Fibroblast of lung (primary cell): Measurements from ENCODE around the gene RAB31. TPM values are rescaled to one million over a fixed set of nuclear protein-coding genes. Genes with fewer than 3 reads are reported as not detected.

Experiments used
- DNase-seq, 2 donors: peaks; one replicate each; pipeline versions ENCODE4 v3.0.0 to v3.0.0-alpha.2; 2010; ENCODE audit warnings: low read depth in 2 of 2
- H2AFZ ChIP-seq: 2 replicates; pipeline ENCODE4 v1.5.1; 2012; ENCODE audit warnings: low read length, control low read depth, inconsistent platforms
- H3K27ac ChIP-seq: 2 replicates; pipeline ENCODE4 v1.5.1; 2011; ENCODE audit warnings: low read length, control low read depth; ENCODE audit not compliant: insufficient read depth
- H3K27me3 ChIP-seq: 2 replicates; pipeline ENCODE4 v1.5.1; 2011; ENCODE audit warnings: mild to moderate bottlenecking, low read length; ENCODE audit not compliant: control insufficient read depth, insufficient read depth
- H3K36me3 ChIP-seq: 2 replicates; pipeline ENCODE4 v1.5.1; 2011; ENCODE audit warnings: low read length; ENCODE audit not compliant: control insufficient read depth, insufficient read depth
- H3K4me1 ChIP-seq: 2 replicates; pipeline ENCODE4 v1.5.1; 2011; ENCODE audit warnings: low read length; ENCODE audit not compliant: control insufficient read depth, insufficient read depth; ENCODE audit errors: extremely low read depth
- H3K4me2 ChIP-seq: 2 replicates; pipeline ENCODE4 v1.5.1; 2011; ENCODE audit warnings: low read length, control low read depth; ENCODE audit not compliant: insufficient read depth; ENCODE audit errors: extremely low read depth
- H3K4me3 ChIP-seq, 4 experiments: fragments of 200-600 bp in 1 of 4; sonication (generic) in 1 of 4; replicated peaks in 1 of 4; 2 replicates each; pipeline ENCODE4 v1.5.1; 2011 to 2016; ENCODE audit warnings: low read length in 4 of 4, low read depth in 3 of 4, mild to moderate bottlenecking in 3 of 4, control low read depth in 2 of 4, inconsistent platforms in 1 of 4, mixed read lengths in 1 of 4; ENCODE audit not compliant: insufficient read depth in 1 of 4; ENCODE audit errors: control extremely low read depth in 1 of 4
- H3K79me2 ChIP-seq: 2 replicates; pipeline ENCODE4 v1.5.1; 2012; ENCODE audit warnings: mild to moderate bottlenecking, low read length, inconsistent platforms; ENCODE audit not compliant: control insufficient read depth, insufficient read depth
- H3K9ac ChIP-seq: 2 replicates; pipeline ENCODE4 v1.5.1; 2011; ENCODE audit warnings: mild to moderate bottlenecking, low read length, control low read depth; ENCODE audit not compliant: insufficient read depth
- H3K9me3 ChIP-seq: 2 replicates; pipeline ENCODE4 v1.5.1; 2012; ENCODE audit warnings: low read depth, low read length; ENCODE audit not compliant: control insufficient read depth, insufficient read depth
- H4K20me1 ChIP-seq: 2 replicates; pipeline ENCODE4 v1.5.1; 2011; ENCODE audit warnings: low read length; ENCODE audit not compliant: control insufficient read depth, insufficient read depth; ENCODE audit errors: extremely low read depth
- EZH2 ChIP-seq: IDR thresholded peaks from 2 replicates; pipeline ENCODE4 v1.5.1; 2012; ENCODE audit warnings: low read length, control low read depth, mild to moderate bottlenecking; ENCODE audit errors: missing control alignments
- polyA plus RNA-seq, 2 donors: library from polyadenylated mRNA; depleted of rRNA in 1 of 2; stranded (reverse) in 1 of 2; unstranded in 1 of 2; fragments of >200 nt; gene quantifications; 2 replicates each; pipeline ENCODE4 v1.2.1, GENCODE V29; 2011 to 2012; ENCODE audit warnings: missing spikeins in 1 of 2
- total RNA-seq: library from RNA; depleted of rRNA; stranded (reverse); fragments of >200 nt; gene quantifications from 2 replicates; pipeline ENCODE4 v1.2.1, GENCODE V29; 2014
- TF ChIP-seq, protein P1 (sequence below), 2 donors: IDR thresholded peaks in 1 of 2; conservative IDR thresholded peaks in 1 of 2; 1 replicate in 1 of 2; 2 replicates in 1 of 2; pipeline ENCODE4 v1.5.1; 2011 to 2012; ENCODE audit warnings: low read length in 2 of 2, control low read depth in 1 of 2, inconsistent platforms in 1 of 2, low read depth in 1 of 2, mild to moderate bottlenecking in 1 of 2

Gene RAB31
- total and polyA plus RNA-seq, 2 donors (not counting 1 experiment from before 2014, with no cell fraction given): 29.6 to 47.1 TPM

DNA sequence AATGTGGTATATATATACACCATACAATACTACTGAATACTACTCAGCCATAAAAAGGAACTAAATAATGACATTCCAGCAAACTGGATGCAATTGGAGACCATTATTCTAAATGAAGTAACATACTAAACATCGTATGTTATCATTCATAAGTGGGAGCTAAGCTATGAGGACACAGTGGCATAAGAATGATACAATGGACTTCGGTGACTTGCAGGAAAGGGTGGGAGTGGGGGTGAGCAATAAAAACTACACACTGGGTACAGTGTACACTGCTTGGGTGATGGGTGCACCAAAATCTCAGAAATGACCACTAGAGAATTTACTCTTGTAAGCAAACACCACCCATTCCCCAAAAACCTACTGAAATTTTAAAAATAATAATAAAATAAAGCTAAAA is 87.9 kb downstream of the RAB31 start:
- Histone ChIP-seq H3K36me3 (no peaks in the 10 kb centered on the region), H4K20me1 (no peaks in the 10 kb centered on the region), H3K4me1 (no peaks in the 10 kb centered on the region), H3K9ac (no peak overlapping the region), H3K79me2 (no peaks in the 10 kb centered on the region), H3K9me3 (no peaks in the 10 kb centered on the region), H3K4me2 (no peak overlapping the region), H2AFZ (no peak overlapping the region), H3K27me3 (no peaks in the 10 kb centered on the region), H3K27ac (no peak overlapping the region), H3K4me3 (no peak overlapping the region)
- no peak for DNase-seq
- TF ChIP-seq EZH2: no peak
- TF ChIP-seq, protein P1, sequence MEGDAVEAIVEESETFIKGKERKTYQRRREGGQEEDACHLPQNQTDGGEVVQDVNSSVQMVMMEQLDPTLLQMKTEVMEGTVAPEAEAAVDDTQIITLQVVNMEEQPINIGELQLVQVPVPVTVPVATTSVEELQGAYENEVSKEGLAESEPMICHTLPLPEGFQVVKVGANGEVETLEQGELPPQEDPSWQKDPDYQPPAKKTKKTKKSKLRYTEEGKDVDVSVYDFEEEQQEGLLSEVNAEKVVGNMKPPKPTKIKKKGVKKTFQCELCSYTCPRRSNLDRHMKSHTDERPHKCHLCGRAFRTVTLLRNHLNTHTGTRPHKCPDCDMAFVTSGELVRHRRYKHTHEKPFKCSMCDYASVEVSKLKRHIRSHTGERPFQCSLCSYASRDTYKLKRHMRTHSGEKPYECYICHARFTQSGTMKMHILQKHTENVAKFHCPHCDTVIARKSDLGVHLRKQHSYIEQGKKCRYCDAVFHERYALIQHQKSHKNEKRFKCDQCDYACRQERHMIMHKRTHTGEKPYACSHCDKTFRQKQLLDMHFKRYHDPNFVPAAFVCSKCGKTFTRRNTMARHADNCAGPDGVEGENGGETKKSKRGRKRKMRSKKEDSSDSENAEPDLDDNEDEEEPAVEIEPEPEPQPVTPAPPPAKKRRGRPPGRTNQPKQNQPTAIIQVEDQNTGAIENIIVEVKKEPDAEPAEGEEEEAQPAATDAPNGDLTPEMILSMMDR (conservative IDR thresholded peaks at IDR 0.05 in 1 of 2, IDR thresholded peaks at IDR 0.05 in 1 of 2; ENCODE audit: low read depth in 1 of 2, low read length in 2 of 2): no peak

DNA sequence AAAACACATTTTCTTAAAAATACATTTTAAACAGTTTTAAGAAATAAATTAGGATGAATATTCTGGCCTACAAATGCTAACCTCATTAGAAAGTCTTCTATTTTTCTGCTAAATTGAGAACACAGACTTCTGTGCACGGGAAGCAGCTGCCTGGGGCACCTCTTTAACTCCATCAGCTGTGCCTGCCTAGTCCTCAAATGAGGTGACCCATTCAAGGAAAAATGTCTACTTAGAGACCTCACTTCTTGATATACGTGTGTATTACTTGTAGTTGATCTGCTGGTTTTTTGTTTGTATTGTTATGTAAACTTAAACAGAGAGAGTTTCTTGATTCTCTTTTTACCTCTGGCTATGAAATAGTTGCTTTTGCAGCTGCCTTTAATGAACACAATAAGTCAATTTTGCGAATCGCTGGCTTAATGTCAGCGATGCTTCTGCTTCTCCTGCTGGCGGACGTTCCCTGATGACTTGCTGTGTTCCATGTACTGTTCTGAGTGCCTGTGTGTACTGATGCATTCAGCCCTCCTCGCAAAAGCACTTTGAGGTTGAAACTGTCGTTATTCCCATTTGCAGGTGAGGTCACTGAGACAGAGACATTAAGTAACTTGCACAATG is 88.9 kb downstream of the RAB31 start:
- Histone ChIP-seq H4K20me1 (no peaks in the 10 kb centered on the region), H3K4me1 (no peaks in the 10 kb centered on the region), H3K79me2 (no peaks in the 10 kb centered on the region), H3K27me3 (no peaks in the 10 kb centered on the region), H3K27ac (no peak overlapping the region), H3K9me3 (no peaks in the 10 kb centered on the region), H3K36me3 (no peaks in the 10 kb centered on the region), H3K4me2 (no peak overlapping the region), H3K4me3 (no peak overlapping the region), H2AFZ (no peak overlapping the region), H3K9ac (no peak overlapping the region)
- no peak for DNase-seq
- TF ChIP-seq, protein P1 (conservative IDR thresholded peaks at IDR 0.05 in 1 of 2, IDR thresholded peaks at IDR 0.05 in 1 of 2; ENCODE audit: low read depth in 1 of 2, low read length in 2 of 2): no peak
- TF ChIP-seq EZH2: no peak

DNA sequence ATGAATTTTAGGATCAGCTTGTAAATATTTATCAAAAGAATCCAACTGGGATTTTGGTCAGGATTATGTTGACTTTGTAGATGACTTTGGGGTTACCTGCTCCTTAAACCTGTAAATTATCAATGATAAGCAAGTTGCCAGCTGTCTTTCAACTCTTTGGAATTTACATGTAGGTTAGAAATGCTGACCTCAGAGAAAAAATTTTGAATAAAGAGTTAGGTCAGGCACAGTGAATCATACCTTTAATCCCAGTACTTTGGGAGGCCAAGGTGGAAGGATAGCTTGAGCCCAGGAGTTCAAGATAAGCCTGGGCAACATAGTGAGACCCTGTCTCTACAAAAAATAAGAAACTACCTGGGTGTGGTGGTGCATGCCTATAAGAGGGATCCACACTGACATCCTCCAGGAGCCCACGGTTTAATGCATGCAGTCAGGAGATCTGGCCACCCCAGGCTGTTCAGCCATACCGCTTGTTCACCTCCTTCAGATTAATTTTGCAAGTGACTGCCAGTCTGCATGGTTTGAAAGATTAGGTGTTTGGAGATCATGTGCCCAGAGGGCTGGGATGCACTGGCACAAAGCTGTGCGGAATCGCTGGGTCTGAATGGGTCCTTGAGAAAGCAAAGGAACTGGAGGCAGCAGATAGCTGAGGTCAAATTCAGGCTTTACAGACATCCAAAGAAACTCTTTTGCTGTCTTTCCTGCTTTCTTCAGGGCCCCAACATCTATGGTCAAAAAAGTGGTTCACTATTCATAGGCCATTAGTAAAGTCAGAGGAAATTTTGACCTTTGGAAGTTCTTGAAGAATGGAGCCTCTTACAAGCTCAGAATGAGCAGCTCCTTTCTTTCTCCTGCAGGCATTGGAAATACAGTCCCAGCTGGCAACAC is 94.3 kb downstream of the RAB31 start:
- Histone ChIP-seq H3K9me3 (no peaks in the 10 kb centered on the region), H4K20me1 (no peaks in the 10 kb centered on the region), H3K9ac (no peak overlapping the region), H3K4me2 (no peak overlapping the region), H3K27me3 (no peaks in the 10 kb centered on the region), H3K36me3 (no peaks in the 10 kb centered on the region), H3K27ac (no peak overlapping the region), H2AFZ (no peak overlapping the region), H3K79me2 (no peaks in the 10 kb centered on the region), H3K4me1 (peaks cover 7% of the 10 kb centered on the region), H3K4me3 (no peak overlapping the region)
- no peak for DNase-seq
- no peak for TF ChIP-seq EZH2
- TF ChIP-seq, protein P1 (conservative IDR thresholded peaks at IDR 0.05 in 1 of 2, IDR thresholded peaks at IDR 0.05 in 1 of 2; ENCODE audit: low read depth in 1 of 2, low read length in 2 of 2): no peak
